ENCODE measurements around the gene PLA2G4A. TPM values are rescaled to one million over a fixed set of nuclear protein-coding genes. Genes with fewer than 3 reads are reported as not detected.

PLA2G4A gene
- polyA plus RNA-seq, 1 donor from 2014 or later, result not detected

- H3K79me2 ChIP-seq (replicated peaks; ENCODE audit: insufficient read depth, low read length), result no peaks in the 10 kb centered on the region
- no peaks in the 10 kb centered on the region for H3K9me3 ChIP-seq (ENCODE audit: low read length)
- no peak overlapping the region for H3K4me3 ChIP-seq (ENCODE audit: low read length)
- no peak overlapping the region for H3K27ac ChIP-seq (ENCODE audit: low read length)
- no peaks in the 10 kb centered on the region for H3F3A ChIP-seq (ENCODE audit: insufficient read depth, low read length, poor library complexity, severe bottlenecking)
- H3K9me2 ChIP-seq (ENCODE audit: insufficient read depth, low read length), result no peaks in the 10 kb centered on the region
- no peaks in the 10 kb centered on the region for H3K36me3 ChIP-seq (ENCODE audit: insufficient read depth, low read length)
- no peak overlapping the region for H2AFZ ChIP-seq (ENCODE audit: low read depth, low read length)
- H3K4me2 ChIP-seq (ENCODE audit: low read length), result no peak overlapping the region
- no peaks in the 10 kb centered on the region for H4K20me1 ChIP-seq (ENCODE audit: insufficient read depth)
- no peak for TF ChIP-seq EZH2 (IDR thresholded peaks at IDR 0.05; ENCODE audit: borderline replicate concordance, insufficient read depth, low read length, poor library complexity, severe bottlenecking)
- TF ChIP-seq MXI1 (conservative IDR thresholded peaks at IDR 0.05; ENCODE audit: poor library complexity, severe bottlenecking), result no peak
- TF ChIP-seq CTCF (IDR thresholded peaks at IDR 0.05; ENCODE audit: poor library complexity, severe bottlenecking), result no peak
- no peak for TF ChIP-seq TAF1 (IDR thresholded peaks at IDR 0.05; ENCODE audit: low read depth)
- no peak for TF ChIP-seq EP300 (conservative IDR thresholded peaks at IDR 0.05; ENCODE audit: poor library complexity, severe bottlenecking)
- TF ChIP-seq POLR2AphosphoS5 (IDR thresholded peaks at IDR 0.05), result no peak
- TF ChIP-seq SMC3 (conservative IDR thresholded peaks at IDR 0.05; ENCODE audit: poor library complexity), result no peak
- TF ChIP-seq REST (IDR thresholded peaks at IDR 0.05; ENCODE audit: borderline replicate concordance), result no peak
- TF ChIP-seq RAD21 (conservative IDR thresholded peaks at IDR 0.05), result no peak
- H3K9ac ChIP-seq (ENCODE audit: low read length), result no peak overlapping the region
- H3K27me3 ChIP-seq (ENCODE audit: insufficient read depth, low read depth, low read length), result no peaks in the 10 kb centered on the region
These were observed 26.4 kb upstream of the PLA2G4A start for GRCh38 chr1:186802388-186802787.

- Histone ChIP-seq H4K20me1 (ENCODE audit: insufficient read depth) (no peaks in the 10 kb centered on the region), H3K9me2 (ENCODE audit: insufficient read depth, low read length) (no peaks in the 10 kb centered on the region), H3K4me2 (ENCODE audit: low read length) (no peak overlapping the region), H3K27me3 (ENCODE audit: insufficient read depth, low read depth, low read length) (no peaks in the 10 kb centered on the region), H3K79me2 (replicated peaks; ENCODE audit: insufficient read depth, low read length) (no peaks in the 10 kb centered on the region), H2AFZ (ENCODE audit: low read depth, low read length) (no peak overlapping the region), H3K4me3 (ENCODE audit: low read length) (no peak overlapping the region), H3K36me3 (ENCODE audit: insufficient read depth, low read length) (no peaks in the 10 kb centered on the region), H3F3A (ENCODE audit: insufficient read depth, low read length, poor library complexity, severe bottlenecking) (no peaks in the 10 kb centered on the region), H3K27ac (ENCODE audit: low read length) (no peak overlapping the region), H3K9ac (ENCODE audit: low read length) (no peak overlapping the region), H3K9me3 (ENCODE audit: low read length) (no peaks in the 10 kb centered on the region)
- no peak for TF ChIP-seq EP300 (conservative IDR thresholded peaks at IDR 0.05; ENCODE audit: poor library complexity, severe bottlenecking)
- TF ChIP-seq SMC3 (conservative IDR thresholded peaks at IDR 0.05; ENCODE audit: poor library complexity), result no peak
- no peak for TF ChIP-seq TAF1 (IDR thresholded peaks at IDR 0.05; ENCODE audit: low read depth)
- TF ChIP-seq MXI1 (conservative IDR thresholded peaks at IDR 0.05; ENCODE audit: poor library complexity, severe bottlenecking), result no peak
- TF ChIP-seq POLR2AphosphoS5 (IDR thresholded peaks at IDR 0.05), result no peak
- TF ChIP-seq REST (IDR thresholded peaks at IDR 0.05; ENCODE audit: borderline replicate concordance), result no peak
- no peak for TF ChIP-seq CTCF (IDR thresholded peaks at IDR 0.05; ENCODE audit: poor library complexity, severe bottlenecking)
- no peak for TF ChIP-seq RAD21 (conservative IDR thresholded peaks at IDR 0.05)
- TF ChIP-seq EZH2 (IDR thresholded peaks at IDR 0.05; ENCODE audit: borderline replicate concordance, insufficient read depth, low read length, poor library complexity, severe bottlenecking), result no peak
These were observed 24.1 kb upstream of the PLA2G4A start for GRCh38 chr1:186804679-186805078.

All from neural cell (in vitro differentiated cells).